H1 (cell line): ENCODE data around the gene ARHGEF10L. TPM values are rescaled to one million over a fixed set of nuclear protein-coding genes. Genes with fewer than 3 reads are reported as not detected.
A peak's percentile ranks its signal among the peaks of the same experiment; 100 is the strongest.

Source experiments
- CTCF ChIA-PET: fragments of 300-600 bp; sonication (Branson Sonifier 250); formaldehyde crosslinking; loops from one replicate; lab custom pipeline; 2021; ENCODE audit not compliant: partially characterized antibody; lab: Charles Lee
- POLR2A ChIA-PET: fragments of 300-600 bp; sonication (Branson Sonifier 250); formaldehyde crosslinking; loops from one replicate; lab custom pipeline; 2021; ENCODE audit warnings: inconsistent platforms; ENCODE audit not compliant: partially characterized antibody; lab: Charles Lee
- DNase-seq, 2 experiments: peaks; one replicate each; pipeline versions ENCODE4 v3.0.0 to v3.0.0-alpha.2; 2010 to 2022; ENCODE audit warnings: low spot score in 2 of 2, low read depth in 1 of 2, mixed read lengths in 1 of 2
- FAIRE-seq: peaks from 2 replicates; lab custom pipeline; 2011; peaks lifted over from hg19 to GRCh38; lab: Jason Lieb, UNC
- H2AFZ ChIP-seq: 2 replicates; pipeline ENCODE4 v1.8.1; 2012; ENCODE audit warnings: low read length, inconsistent platforms
- H2AK5ac ChIP-seq: 2 replicates; pipeline ENCODE4 v1.6.1; 2013; ENCODE audit warnings: low read depth, low read length
- H2BK120ac ChIP-seq: replicated peaks from 2 replicates; pipeline ENCODE3; 2013; ENCODE audit warnings: low read depth, low read length, inconsistent platforms
- H2BK12ac ChIP-seq: 2 replicates; pipeline ENCODE4 v1.6.1; 2013; ENCODE audit warnings: low read depth, low read length
- H2BK15ac ChIP-seq: 2 replicates; pipeline ENCODE4 v1.6.1; 2013; ENCODE audit warnings: low read length
- H2BK20ac ChIP-seq: 2 replicates; pipeline ENCODE4 v1.6.1; 2013; ENCODE audit warnings: low read length
- H2BK5ac ChIP-seq: 2 replicates; pipeline ENCODE4 v1.6.1; 2013; ENCODE audit warnings: low read depth, low read length
- H3K14ac ChIP-seq: 2 replicates; pipeline ENCODE4 v1.6.1; 2013; ENCODE audit warnings: inconsistent platforms; ENCODE audit not compliant: insufficient read length
- H3K18ac ChIP-seq: 2 replicates; pipeline ENCODE4 v1.6.1; 2013; ENCODE audit warnings: low read length; ENCODE audit errors: extremely low read depth
- H3K23ac ChIP-seq: 2 replicates; pipeline ENCODE4 v1.6.1; 2013; ENCODE audit warnings: inconsistent platforms; ENCODE audit not compliant: insufficient read length
- H3K23me2 ChIP-seq: 2 replicates; pipeline ENCODE4 v1.6.1; 2013; ENCODE audit warnings: low read depth, low read length
- H3K27ac ChIP-seq: 2 replicates; pipeline ENCODE4 v1.6.1; 2011; ENCODE audit warnings: low read depth, low read length, inconsistent platforms
- H3K27me3 ChIP-seq, 4 experiments: replicated peaks in 1 of 4; 1 replicate in 1 of 4; 2 replicates in 3 of 4; pipeline versions ENCODE4 v1.6.1 to v1.8.1; 2011 to 2013; ENCODE audit warnings: low read length in 3 of 4, mild to moderate bottlenecking in 3 of 4, inconsistent platforms in 2 of 4, mixed read lengths in 2 of 4, moderate library complexity in 1 of 4; ENCODE audit not compliant: control insufficient read depth in 3 of 4, insufficient read depth in 3 of 4; ENCODE audit errors: extremely low read depth in 1 of 4
- H3K36me3 ChIP-seq, 4 experiments: 2 replicates each; pipeline versions ENCODE4 v1.6.1 to v1.8.1; 2011 to 2013; ENCODE audit warnings: mild to moderate bottlenecking in 4 of 4, low read length in 3 of 4, moderate library complexity in 2 of 4, control low read depth in 1 of 4, inconsistent platforms in 1 of 4; ENCODE audit not compliant: insufficient read depth in 4 of 4, control insufficient read depth in 2 of 4
- H3K4ac ChIP-seq: replicated peaks from 2 replicates; pipeline ENCODE3; 2013; ENCODE audit warnings: low read length, low read depth, mixed read lengths, inconsistent platforms; ENCODE audit not compliant: insufficient read length
- H3K4me1 ChIP-seq, 4 experiments: replicated peaks in 1 of 4; 1 replicate in 1 of 4; 2 replicates in 3 of 4; pipeline versions ENCODE4 v1.6.1 to v1.8.1; 2011 to 2013; ENCODE audit warnings: low read length in 3 of 4, inconsistent platforms in 2 of 4, mixed read lengths in 1 of 4; ENCODE audit not compliant: insufficient read depth in 4 of 4, control insufficient read depth in 3 of 4
- H3K4me2 ChIP-seq, 2 experiments: 2 replicates each; pipeline versions ENCODE4 v1.6.1 to v1.8.1; 2011 to 2013; ENCODE audit warnings: low read depth in 2 of 2, low read length in 2 of 2, control low read depth in 1 of 2, inconsistent platforms in 1 of 2, mild to moderate bottlenecking in 1 of 2; ENCODE audit not compliant: insufficient read depth in 1 of 2
- H3K4me3 ChIP-seq, 4 experiments: fragments of 200-600, 300-600 bp in 1 of 4; sonication (generic), shearing (Covaris generic), sonication (Bioruptor Twin) in 1 of 4; 2 replicates each; pipeline versions ENCODE4 v1.5.1 to v1.8.1; 2011 to 2016; ENCODE audit warnings: low read length in 4 of 4, low read depth in 3 of 4, control low read depth in 2 of 4, inconsistent platforms in 2 of 4, mild to moderate bottlenecking in 2 of 4, mixed read lengths in 1 of 4, moderate library complexity in 1 of 4; ENCODE audit not compliant: insufficient read depth in 2 of 4; ENCODE audit errors: extremely low read depth in 1 of 4
- H3K56ac ChIP-seq: replicated peaks from 2 replicates; pipeline ENCODE3; 2013; ENCODE audit warnings: low read depth, mild to moderate bottlenecking, mixed read lengths, low read length, inconsistent platforms; ENCODE audit not compliant: insufficient read length
- H3K79me1 ChIP-seq: 2 replicates; pipeline ENCODE4 v1.6.1; 2013; ENCODE audit warnings: low read depth, low read length, control low read depth
- H3K79me2 ChIP-seq, 2 experiments: 2 replicates each; pipeline versions ENCODE4 v1.6.1 to v1.8.1; 2012 to 2013; ENCODE audit warnings: low read length in 2 of 2, mild to moderate bottlenecking in 2 of 2, inconsistent platforms in 1 of 2; ENCODE audit not compliant: insufficient read depth in 2 of 2, control insufficient read depth in 1 of 2
- H3K9ac ChIP-seq, 4 experiments: replicated peaks in 1 of 4; 1 replicate in 1 of 4; 2 replicates in 3 of 4; pipeline versions ENCODE4 v1.6.1 to v1.8.1; 2011 to 2013; ENCODE audit warnings: low read depth in 3 of 4, low read length in 3 of 4, control low read depth in 2 of 4, mild to moderate bottlenecking in 2 of 4, moderate library complexity in 2 of 4, inconsistent platforms in 1 of 4; ENCODE audit errors: extremely low read depth in 1 of 4
- H3K9me3 ChIP-seq, 2 experiments: 2 replicates each; pipeline versions ENCODE4 v1.6.1 to v1.8.1; 2012 to 2013; ENCODE audit warnings: mild to moderate bottlenecking in 2 of 2, moderate library complexity in 2 of 2, control low read depth in 1 of 2, inconsistent platforms in 1 of 2, low read depth in 1 of 2, low read length in 1 of 2, mixed read lengths in 1 of 2; ENCODE audit not compliant: insufficient read depth in 2 of 2
- H4K20me1 ChIP-seq, 2 experiments: replicated peaks in 1 of 2; 2 replicates each; pipeline versions ENCODE3 to v1.8.1; 2011 to 2013; ENCODE audit warnings: inconsistent platforms in 2 of 2, low read length in 2 of 2, mild to moderate bottlenecking in 1 of 2; ENCODE audit not compliant: insufficient read depth in 2 of 2, control insufficient read depth in 1 of 2
- H4K5ac ChIP-seq: 2 replicates; pipeline ENCODE4 v1.6.1; 2013; ENCODE audit warnings: low read length, low read depth, mixed read lengths, inconsistent platforms; ENCODE audit not compliant: insufficient read length
- H4K8ac ChIP-seq: 2 replicates; pipeline ENCODE4 v1.8.0; 2013; ENCODE audit warnings: mild to moderate bottlenecking, moderate library complexity, low read length, inconsistent platforms; ENCODE audit not compliant: insufficient read depth; ENCODE audit errors: extremely low read depth
- H4K91ac ChIP-seq: replicated peaks from 2 replicates; pipeline ENCODE3; 2013; ENCODE audit warnings: low read length, mixed read lengths, inconsistent platforms; ENCODE audit not compliant: insufficient read length
- KDM1A ChIP-seq: fragments of 200-600, 300-600 bp; sonication (generic); IDR thresholded peaks from 2 replicates; pipeline ENCODE4 v1.7.1; 2016; ENCODE audit warnings: mild to moderate bottlenecking, low read length, borderline replicate concordance
- SP1 ChIP-seq: IDR thresholded peaks from 2 replicates; pipeline ENCODE4 v1.6.1; 2011; ENCODE audit warnings: low read depth, low read length
- WGBS, 2 experiments: shearing (Covaris generic) in 1 of 2; methylation state at CpG; one replicate each; pipeline versions ENCODE4 v1.1.6 to v1.1.7; 2013 to 2015; ENCODE audit warnings: low lambda C conversion rate in 2 of 2, mixed read lengths in 2 of 2, inconsistent platforms in 1 of 2, low coverage in 1 of 2, missing lambda C conversion rate in 1 of 2; ENCODE audit not compliant: insufficient replicate concordance in 2 of 2, insufficient coverage in 1 of 2, insufficient read length in 1 of 2; ENCODE audit errors: extremely low coverage in 1 of 2, missing lambda C conversion rate in 1 of 2; 5-methylcytosine and 5-hydroxymethylcytosine counted together
- polyA plus RNA-seq, 7 experiments: library from polyadenylated mRNA; depleted of rRNA in 3 of 7; stranded (reverse) in 5 of 7; unstranded in 2 of 7; fragments of >200 nt in 5 of 7; fragments of 200-250 nt in 2 of 7; gene quantifications; 1 replicate in 5 of 7; 2 replicates in 1 of 7; 4 replicates in 1 of 7; pipeline versions ENCODE4 v1.2.1 to v1.2.3, GENCODE V29; 2011 to 2013; ENCODE audit warnings: missing spikeins in 2 of 7, mixed read lengths in 2 of 7
- total RNA-seq: library from RNA; stranded (reverse); fragmentation: NEBNext Ultra II Directional; extraction: Animal tissue kit (Norgen Biotek cat#: 25700); gene quantifications from 2 replicates; pipeline ENCODE4 v1.2.1, GENCODE V29; 2021

The ARHGEF10L gene
- total and polyA plus RNA-seq, 2 of the 8 experiments (the other 6 are each of a cell fraction or from before 2014, with no cell fraction given), result 33.6 to 39.6 TPM

DNA sequence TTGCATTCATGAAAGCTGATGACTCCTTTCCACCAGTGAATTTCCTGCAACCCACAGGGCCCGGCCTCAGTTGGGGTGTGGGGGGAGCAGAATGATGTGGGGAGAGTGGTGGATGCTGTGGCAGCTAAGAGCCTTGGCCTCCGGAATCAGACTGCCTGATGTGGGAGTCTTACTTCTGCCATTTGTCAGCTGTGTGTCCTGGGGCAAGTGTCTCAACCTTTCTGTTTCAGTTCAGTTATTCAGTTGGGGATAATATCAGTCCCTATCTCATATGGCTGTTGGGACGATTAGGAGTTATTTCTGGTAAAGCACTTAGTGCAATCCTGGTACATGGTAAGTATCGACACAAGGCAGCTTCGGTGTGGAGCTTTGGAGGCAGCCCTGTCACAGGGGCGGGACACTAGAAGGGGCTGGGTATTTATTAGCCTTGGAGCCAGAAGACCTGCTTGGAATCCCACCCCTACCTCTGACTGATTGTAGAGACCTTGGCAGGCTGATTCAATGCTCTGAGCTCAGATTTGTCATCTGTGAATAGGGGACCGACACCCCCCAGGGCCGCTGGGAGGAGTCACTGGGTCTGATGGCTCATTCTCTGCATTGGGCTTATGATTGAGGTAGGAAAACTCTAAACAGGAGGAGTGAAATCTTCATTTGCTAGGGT is 19.6 kb downstream of the ARHGEF10L start:
- H3K4me3 ChIP-seq, result no peak overlapping the region
- no peak overlapping the region for H4K91ac ChIP-seq
- H3K79me1 ChIP-seq, result peaks cover 43% of the 10 kb centered on the region
- no peak for TF ChIP-seq SP1
- TF ChIP-seq KDM1A, result peak; percentile 97
- no peak overlapping the region for H2BK12ac ChIP-seq
- 83% methylated on average over 8 of the region's 8 CpGs; no CpG with 5 or more reads in 1 of the 2 experiments for WGBS, 2 experiments
- H3K9ac ChIP-seq, result no peak overlapping the region
- H3K23me2 ChIP-seq, result peaks cover 5% of the 10 kb centered on the region; the same call in 1 of the 2 replicates
- no peak overlapping the region for H3K27ac ChIP-seq
- no peak overlapping the region for H3K23ac ChIP-seq
- H3K36me3 ChIP-seq, result no peaks in the 10 kb centered on the region
- POLR2A ChIA-PET, result interaction anchor here (0.6 to 4.5 kb wide), 9 partner anchors 9 to 57 kb away, joined by 3 to 24 read pairs (median 4); partner anchors contain the start of gene ARHGEF10L
- CTCF ChIA-PET, result interaction anchor here (0.8 to 86.2 kb wide), 9 partner anchors 9 to 81 kb away, joined by 3 to 1640 read pairs (median 7); no protein-coding TSS in a partner anchor
- FAIRE-seq, result no peak
- H2AK5ac ChIP-seq, result 0 out of 2 replicates have a peak overlapping the region, but pooled peaks have one; percentile 98
- H3K4ac ChIP-seq, result no peak overlapping the region
- no peak overlapping the region for H3K14ac ChIP-seq
- H3K18ac ChIP-seq, result no peak overlapping the region
- DNase-seq, result no peak
- H3K27me3 ChIP-seq, result no peaks in the 10 kb centered on the region
- no peak overlapping the region for H2AFZ ChIP-seq
- H2BK20ac ChIP-seq, result peak overlapping the region; percentile 48; the same call in 1 of the 2 replicates
- no peak overlapping the region for H3K56ac ChIP-seq
- H3K9me3 ChIP-seq, result no peaks in the 10 kb centered on the region
- H3K4me1 ChIP-seq, result peaks cover 8 to 53% (median 25%) of the 10 kb centered on the region in 4 experiments
- H4K5ac ChIP-seq, result no peak overlapping the region
- H2BK5ac ChIP-seq, result 0 out of 2 replicates have a peak overlapping the region, but pooled peaks have one; percentile 84
- H4K20me1 ChIP-seq, result peaks cover 2 to 18% of the 10 kb centered on the region in 2 experiments
- peaks cover 0 to 93% of the 10 kb centered on the region in 2 experiments for H3K79me2 ChIP-seq
- peak overlapping the region; percentile 19; the same call in 1 of the 2 replicates for H2BK15ac ChIP-seq
- H3K4me2 ChIP-seq, result peak overlapping the region; percentile 30 to 36; a peak in 3 of 4 replicates
- H2BK120ac ChIP-seq, result no peak overlapping the region
- peak overlapping the region; percentile 63; the same call in 1 of the 2 replicates for H4K8ac ChIP-seq
